SK-N-SH (cell line): ENCODE measurements around the gene POLA1. TPM values are rescaled to one million over a fixed set of nuclear protein-coding genes. Genes with fewer than 3 reads are reported as not detected.
A peak's percentile ranks its signal among the peaks of the same experiment; 100 is the strongest.

Source experiments
- CTCF ChIA-PET: fragments of 300-600, 350-600 bp; formaldehyde crosslinking; extraction: SDS; loops from one replicate; lab custom pipeline; 2021; lab: Yijun Ruan, JAX
- POLR2A ChIA-PET: fragments of 350-600 bp; sonication (Branson Sonifier 250); formaldehyde crosslinking; extraction: SDS; loops from one replicate; lab custom pipeline; 2020; ENCODE audit warnings: antibody characterized with exemption, inconsistent platforms; lab: Yijun Ruan, JAX
- DNase-seq: peaks from one replicate; pipeline ENCODE4 v3.0.0; 2012
- H2AFZ ChIP-seq: fragments of 200-600 bp; sonication (generic); 2 replicates; pipeline ENCODE4 v1.8.1; 2016; ENCODE audit warnings: antibody characterized with exemption, mild to moderate bottlenecking, low read depth
- H3F3A ChIP-seq: fragments of 200-600 bp; sonication (generic); replicated peaks from 2 replicates; pipeline ENCODE3; 2016; ENCODE audit warnings: antibody characterized with exemption, mild to moderate bottlenecking; ENCODE audit not compliant: insufficient read depth
- H3K27ac ChIP-seq, 2 experiments: fragments of 200-500 bp in 1 of 2; fragments of 200-600 bp in 1 of 2; sonication (Bioruptor generic) in 1 of 2; sonication (generic), shearing (Covaris generic) in 1 of 2; 2 replicates each; pipeline versions ENCODE4 v1.5.1 to v1.6.1; 2014 to 2016; ENCODE audit warnings: low read depth in 2 of 2, inconsistent platforms in 1 of 2, low read length in 1 of 2, mild to moderate bottlenecking in 1 of 2, mixed read lengths in 1 of 2
- H3K27me3 ChIP-seq: fragments of 200-600 bp; sonication (generic), shearing (Covaris generic); 2 replicates; pipeline ENCODE4 v1.6.1; 2016; ENCODE audit warnings: mixed run types; ENCODE audit not compliant: insufficient read depth
- H3K36me3 ChIP-seq, 2 experiments: fragments of 200-500 bp in 1 of 2; fragments of 200-600 bp in 1 of 2; sonication (Bioruptor generic) in 1 of 2; sonication (generic) in 1 of 2; replicated peaks in 1 of 2; 2 replicates each; pipeline versions ENCODE3 to v1.5.1; 2014 to 2016; ENCODE audit warnings: low read length in 1 of 2, mild to moderate bottlenecking in 1 of 2; ENCODE audit not compliant: insufficient read depth in 2 of 2, control insufficient read depth in 1 of 2
- H3K4me1 ChIP-seq, 2 experiments: fragments of 200-500 bp in 1 of 2; fragments of 200-600 bp in 1 of 2; sonication (Bioruptor generic) in 1 of 2; sonication (generic), shearing (Covaris generic) in 1 of 2; 2 replicates each; pipeline versions ENCODE4 v1.5.1 to v1.6.1; 2014 to 2016; ENCODE audit warnings: low read depth in 1 of 2, low read length in 1 of 2, mixed run types in 1 of 2; ENCODE audit not compliant: insufficient read depth in 2 of 2, control insufficient read depth in 1 of 2
- H3K4me2 ChIP-seq: fragments of 200-600 bp; sonication (generic), shearing (Covaris generic); 2 replicates; pipeline ENCODE4 v1.6.1; 2017; ENCODE audit warnings: mixed run types
- H3K4me3 ChIP-seq, 2 experiments: fragments of 200-500 bp in 1 of 2; fragments of 200-600 bp in 1 of 2; sonication (Bioruptor generic) in 1 of 2; sonication (generic), shearing (Covaris generic) in 1 of 2; 2 replicates each; pipeline versions ENCODE4 v1.5.1 to v1.8.1; 2014 to 2016; ENCODE audit warnings: low read depth in 2 of 2, inconsistent platforms in 1 of 2, low read length in 1 of 2, mild to moderate bottlenecking in 1 of 2, mixed read lengths in 1 of 2, moderate library complexity in 1 of 2
- H3K79me2 ChIP-seq: fragments of 200-600 bp; sonication (generic); 2 replicates; pipeline ENCODE4 v1.8.1; 2017; ENCODE audit warnings: mild to moderate bottlenecking; ENCODE audit not compliant: insufficient read depth
- H3K9ac ChIP-seq: fragments of 200-600 bp; sonication (generic); 2 replicates; pipeline ENCODE4 v1.6.1; 2017; ENCODE audit warnings: mixed run types
- H3K9me2 ChIP-seq: fragments of 200-600 bp; sonication (generic); 2 replicates; pipeline ENCODE4 v1.6.1; 2017; ENCODE audit warnings: mixed run types
- H3K9me3 ChIP-seq: fragments of 200-600 bp; sonication (generic); 2 replicates; pipeline ENCODE4 v1.6.1; 2017; ENCODE audit warnings: mixed run types, mild to moderate bottlenecking, moderate library complexity
- H4K20me1 ChIP-seq: fragments of 200-600 bp; sonication (generic); 2 replicates; pipeline ENCODE4 v1.6.1; 2017; ENCODE audit warnings: mild to moderate bottlenecking, mixed run types; ENCODE audit not compliant: insufficient read depth
- ELF1 ChIP-seq: IDR thresholded peaks from 2 replicates; pipeline ENCODE4 v1.4.0; 2012
- EP300 ChIP-seq, 2 experiments: IDR thresholded peaks; 2 replicates each; pipeline versions ENCODE4 v1.4.0 to v1.6.1; 2012; ENCODE audit warnings: borderline replicate concordance in 1 of 2, low read depth in 1 of 2, low read length in 1 of 2
- EZH2phosphoT487 ChIP-seq: fragments of 200-600 bp; sonication (generic); IDR thresholded peaks from 2 replicates; pipeline ENCODE4 v1.6.1; 2017; ENCODE audit warnings: low read depth, mixed run types, mild to moderate bottlenecking, antibody characterized with exemption, moderate library complexity, borderline replicate concordance
- FOXJ3 ChIP-seq: sonication (generic); formaldehyde crosslinking; IDR thresholded peaks from 2 replicates; pipeline ENCODE4 v1.5.1; 2020; ENCODE audit warnings: mild to moderate bottlenecking, missing genetic modification reagents
- MAX ChIP-seq: IDR thresholded peaks from 2 replicates; pipeline ENCODE4 v1.4.0; 2012; ENCODE audit warnings: low read depth
- MXI1 ChIP-seq: IDR thresholded peaks from 2 replicates; pipeline ENCODE4 v1.6.1; 2012; ENCODE audit warnings: mild to moderate bottlenecking, low read depth, low read length, improper control_type of control experiment
- RCOR1 ChIP-seq: fragments of 150-350 bp; IDR thresholded peaks from 2 replicates; pipeline ENCODE4 v1.6.1; 2017; ENCODE audit warnings: antibody characterized with exemption, low read length
- REST ChIP-seq: IDR thresholded peaks from 2 replicates; pipeline ENCODE4 v1.6.1; 2012; ENCODE audit warnings: mild to moderate bottlenecking, low read depth, low read length, moderate library complexity
- RXRA ChIP-seq: IDR thresholded peaks from 2 replicates; pipeline ENCODE4 v1.4.0; 2012; ENCODE audit warnings: low read depth, mild to moderate bottlenecking, borderline replicate concordance
- SIN3A ChIP-seq: IDR thresholded peaks from 2 replicates; pipeline ENCODE4 v1.6.1; 2012; ENCODE audit warnings: low read depth, mild to moderate bottlenecking, low read length, moderate library complexity, borderline replicate concordance
- SMC3 ChIP-seq: IDR thresholded peaks from 2 replicates; pipeline ENCODE4 v1.6.1; 2012; ENCODE audit warnings: low read depth, low read length, improper control_type of control experiment
- TAF1 ChIP-seq: IDR thresholded peaks from 2 replicates; pipeline ENCODE4 v1.6.1; 2012; ENCODE audit warnings: low read depth, mild to moderate bottlenecking, low read length, moderate library complexity, borderline replicate concordance
- USF1 ChIP-seq: IDR thresholded peaks from 2 replicates; pipeline ENCODE4 v1.4.0; 2012; ENCODE audit warnings: low read depth, borderline replicate concordance
- WGBS: methylation state at CpG from one replicate; pipeline ENCODE4 v1.1.6; 2017; ENCODE audit warnings: low lambda C conversion rate; 5-methylcytosine and 5-hydroxymethylcytosine counted together
- polyA plus RNA-seq, 3 experiments: library from polyadenylated mRNA; depleted of rRNA; stranded (reverse); fragments of >200 nt; gene quantifications; 2 replicates each; pipeline ENCODE4 v1.2.3, GENCODE V29; 2012
- TF ChIP-seq, protein P1 (sequence below): fragments of 150-350 bp; IDR thresholded peaks from 2 replicates; pipeline ENCODE4 v1.6.1; 2017; ENCODE audit warnings: antibody characterized with exemption, low read length, low read depth, borderline replicate concordance

The POLA1 gene
- polyA plus RNA-seq, 1 of the 3 experiments (the other 2 are of a cell fraction) = 2.8 TPM

DNA sequence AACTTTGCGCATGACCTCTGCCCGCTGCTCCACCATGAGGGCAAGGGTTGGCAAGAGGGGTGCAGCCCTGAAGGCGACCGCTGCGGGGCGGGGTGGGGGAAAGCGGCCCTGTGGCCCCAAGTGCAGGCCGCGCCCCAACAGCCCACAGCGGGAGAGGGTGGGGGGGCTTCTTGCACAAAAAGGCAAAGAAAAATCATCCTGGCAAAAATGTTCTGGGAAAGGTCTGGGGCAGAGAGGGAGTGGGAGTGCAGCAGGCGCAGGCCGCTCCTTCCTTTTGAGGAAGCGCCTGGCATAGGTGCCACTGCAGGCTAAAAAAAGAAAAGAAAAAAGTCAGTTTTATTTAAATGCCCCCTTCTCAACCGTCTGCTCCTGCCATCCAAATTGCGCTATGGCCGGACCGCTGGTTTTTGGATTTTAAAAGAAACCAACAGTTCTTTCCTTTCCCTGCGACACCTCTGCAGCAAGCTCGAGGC is 320.7 kb downstream of the POLA1 start:
- Histone ChIP-seq H3K79me2 (no peaks in the 10 kb centered on the region), H3K36me3 (no peaks in the 10 kb centered on the region), H4K20me1 (no peaks in the 10 kb centered on the region), H3K9me2 (no peaks in the 10 kb centered on the region), H3K9ac (no peak overlapping the region), H3K4me2 (no peak overlapping the region), H3F3A (no peaks in the 10 kb centered on the region), H3K4me3 (no peak overlapping the region), H3K27ac (no peak overlapping the region), H3K27me3 (peaks cover 68% of the 10 kb centered on the region), H3K4me1 (peaks cover 0 to 7% of the 10 kb centered on the region in 2 experiments; a peak in 1 of 4 replicates), H3K9me3 (no peaks in the 10 kb centered on the region), H2AFZ (no peak overlapping the region)
- CTCF ChIA-PET = interaction anchor here (1.4 to 1.5 kb wide), 2 partner anchors 14 to 176 kb away, joined by 3 to 7 read pairs; no protein-coding TSS in a partner anchor
- no peak for DNase-seq
- POLR2A ChIA-PET = no interaction called here
- WGBS = 43% methylated on average over 19 of the region's 19 CpGs
- TF ChIP-seq SIN3A (no peak), RXRA (no peak), REST (no peak), MAX (no peak), EZH2phosphoT487 (peak; percentile 33; the same call in 1 of the 2 replicates), SMC3 (no peak)

DNA sequence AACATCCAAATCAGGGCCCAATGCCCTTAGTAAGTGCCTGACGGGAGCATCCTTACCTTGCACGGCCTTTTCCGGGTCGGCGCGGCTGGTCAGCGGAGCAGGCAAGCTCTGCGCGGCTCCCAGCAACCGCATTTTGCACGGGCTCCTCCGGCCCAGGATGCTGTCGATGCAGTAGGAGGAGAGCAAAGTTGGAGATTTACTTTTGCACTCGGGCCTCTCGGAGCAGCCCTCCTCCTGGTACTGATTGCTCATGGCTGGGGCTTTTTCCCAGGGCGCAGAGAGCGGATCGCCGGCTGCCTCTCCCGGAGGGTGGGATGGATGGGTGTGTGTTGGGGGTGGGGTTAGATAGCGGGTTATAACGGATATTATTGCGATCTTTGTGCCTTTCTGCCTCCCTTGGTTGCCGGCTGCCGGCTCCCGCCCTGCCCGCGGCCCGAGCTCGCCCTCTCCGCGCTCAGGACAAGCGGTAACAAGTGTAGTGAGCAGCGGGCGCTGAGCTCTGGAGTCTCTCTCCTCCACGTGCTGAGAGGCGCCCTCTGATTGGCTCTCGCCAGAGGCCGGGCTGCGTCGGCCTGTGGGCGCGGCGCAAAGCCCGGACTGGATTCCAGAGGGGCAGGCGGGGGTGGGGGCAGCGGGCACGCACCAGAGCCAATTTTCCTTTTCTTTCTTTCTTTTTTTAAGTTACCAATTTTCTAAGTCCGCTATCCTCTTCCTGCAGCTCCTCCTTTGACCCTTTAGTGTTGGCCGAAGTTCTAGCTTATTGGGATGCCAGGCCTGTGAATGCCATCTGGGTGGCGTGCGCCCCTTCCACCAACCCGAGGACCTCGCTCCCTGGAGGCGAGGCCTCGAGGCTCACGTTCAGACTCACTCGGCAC is 322.0 kb downstream of the POLA1 start, which contains the start of gene ARX:
ARX (minus strand) TSS at position 480 of the 875 bp plus-strand sequence; CDS start at position 252, 228 bp downstream.
- H4K20me1 ChIP-seq = no peaks in the 10 kb centered on the region
- no peak within 1 kb of the TSS for H3K27ac ChIP-seq
- H3K36me3 ChIP-seq = no peaks in the 10 kb centered on the region
- CTCF ChIA-PET = interaction anchor here (1.1 to 3.1 kb wide), 4 partner anchors 13 to 177 kb away, joined by 3 to 10 read pairs (median 5); no protein-coding TSS in a partner anchor
- H3K9ac ChIP-seq = no peak within 1 kb of the TSS
- no peaks in the 10 kb centered on the region for H3K9me3 ChIP-seq
- peaks cover 0 to 9% of the 10 kb centered on the region in 2 experiments; a peak in 1 of 4 replicates for H3K4me1 ChIP-seq
- H3K27me3 ChIP-seq = peaks cover 81% of the 10 kb centered on the region
- no peaks in the 10 kb centered on the region for H3K9me2 ChIP-seq
- no peak within 1 kb of the TSS for H2AFZ ChIP-seq
- H3F3A ChIP-seq = no peaks in the 10 kb centered on the region
- POLR2A ChIA-PET = no interaction called here
- TF ChIP-seq USF1 (peak; percentile 69; the same call in 1 of the 2 replicates), ELF1 (no peak), EP300 (IDR thresholded peaks at IDR 0.05; ENCODE audit: borderline replicate concordance in 1 of 2, low read depth in 1 of 2, low read length in 1 of 2) (no peak), MXI1 (peak; percentile 46; the same call in 1 of the 2 replicates), TAF1 (no peak), MAX (peak; percentile 90), FOXJ3 (CRISPR knock-in tag) (no peak), RCOR1 (no peak)
- TF ChIP-seq, protein P1, sequence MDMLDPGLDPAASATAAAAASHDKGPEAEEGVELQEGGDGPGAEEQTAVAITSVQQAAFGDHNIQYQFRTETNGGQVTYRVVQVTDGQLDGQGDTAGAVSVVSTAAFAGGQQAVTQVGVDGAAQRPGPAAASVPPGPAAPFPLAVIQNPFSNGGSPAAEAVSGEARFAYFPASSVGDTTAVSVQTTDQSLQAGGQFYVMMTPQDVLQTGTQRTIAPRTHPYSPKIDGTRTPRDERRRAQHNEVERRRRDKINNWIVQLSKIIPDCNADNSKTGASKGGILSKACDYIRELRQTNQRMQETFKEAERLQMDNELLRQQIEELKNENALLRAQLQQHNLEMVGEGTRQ = no peak
- H3K79me2 ChIP-seq = no peaks in the 10 kb centered on the region
- no peak within 1 kb of the TSS for H3K4me2 ChIP-seq
- H3K4me3 ChIP-seq = no peak within 1 kb of the TSS; a peak in 1 of 4 replicates
- 23% methylated on average over 46 of the region's 58 CpGs for WGBS
- peak; percentile 90 for DNase-seq
